SU-DHL-6 (cell line): ENCODE results near the gene MRM2.

Experiments used
- EZH2phosphoT487 ChIP-seq: fragments of 200-600 bp; sonication (generic), shearing (Covaris generic); conservative IDR thresholded peaks from 2 replicates; pipeline ENCODE4 v1.6.1; 2018; ENCODE audit warnings: mild to moderate bottlenecking, antibody characterized with exemption, low read length, moderate library complexity, mixed read lengths
- TF ChIP-seq, protein P1 (sequence below): fragments of 200-600 bp; sonication (generic); IDR thresholded peaks from one replicate; pipeline ENCODE4 v1.5.1; 2017; ENCODE audit warnings: antibody characterized with exemption, mild to moderate bottlenecking, low read length, moderate library complexity; ENCODE audit not compliant: insufficient read depth, poor library complexity, severe bottlenecking

DNA sequence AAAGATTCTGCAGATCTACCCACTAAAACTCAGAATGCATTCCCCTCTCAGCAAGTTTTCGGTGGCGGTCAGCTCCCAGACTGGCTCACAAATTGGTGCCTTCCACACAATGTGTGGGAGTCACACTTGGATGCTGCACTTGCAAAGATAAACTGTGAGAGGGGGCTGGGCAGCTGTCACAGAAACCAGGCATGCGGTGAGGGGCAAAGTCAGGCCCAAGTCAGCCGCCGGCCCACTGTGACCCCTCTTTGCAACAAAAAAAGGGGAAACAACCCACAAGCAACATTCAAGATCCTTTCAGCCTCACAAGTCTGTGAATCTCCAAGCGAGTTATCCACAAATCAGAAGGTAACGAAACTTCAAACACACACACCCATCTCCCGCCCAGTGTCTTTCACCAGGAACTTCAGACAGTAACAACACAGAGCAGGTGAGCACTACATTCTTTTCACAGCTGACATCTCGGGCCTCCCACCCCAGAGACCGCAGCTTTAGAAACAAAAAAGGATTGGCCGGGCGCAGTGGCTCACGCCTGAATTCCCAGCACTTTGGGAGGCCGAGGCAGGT is 40.3 kb upstream of the MRM2 start:
- TF ChIP-seq, protein P1, sequence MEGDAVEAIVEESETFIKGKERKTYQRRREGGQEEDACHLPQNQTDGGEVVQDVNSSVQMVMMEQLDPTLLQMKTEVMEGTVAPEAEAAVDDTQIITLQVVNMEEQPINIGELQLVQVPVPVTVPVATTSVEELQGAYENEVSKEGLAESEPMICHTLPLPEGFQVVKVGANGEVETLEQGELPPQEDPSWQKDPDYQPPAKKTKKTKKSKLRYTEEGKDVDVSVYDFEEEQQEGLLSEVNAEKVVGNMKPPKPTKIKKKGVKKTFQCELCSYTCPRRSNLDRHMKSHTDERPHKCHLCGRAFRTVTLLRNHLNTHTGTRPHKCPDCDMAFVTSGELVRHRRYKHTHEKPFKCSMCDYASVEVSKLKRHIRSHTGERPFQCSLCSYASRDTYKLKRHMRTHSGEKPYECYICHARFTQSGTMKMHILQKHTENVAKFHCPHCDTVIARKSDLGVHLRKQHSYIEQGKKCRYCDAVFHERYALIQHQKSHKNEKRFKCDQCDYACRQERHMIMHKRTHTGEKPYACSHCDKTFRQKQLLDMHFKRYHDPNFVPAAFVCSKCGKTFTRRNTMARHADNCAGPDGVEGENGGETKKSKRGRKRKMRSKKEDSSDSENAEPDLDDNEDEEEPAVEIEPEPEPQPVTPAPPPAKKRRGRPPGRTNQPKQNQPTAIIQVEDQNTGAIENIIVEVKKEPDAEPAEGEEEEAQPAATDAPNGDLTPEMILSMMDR, result no peak
- TF ChIP-seq EZH2phosphoT487, result no peak
